Upper lobe of left lung (tissue), 4 donors: ENCODE results near the gene TFEB.

ENCODE experiments used
- POLR2A ChIP-seq, 4 donors: fragments of 450-650 bp; IDR thresholded peaks; one replicate each; pipeline ENCODE4 v1.5.1; 2016 to 2017; ENCODE audit warnings: antibody characterized with exemption in 4 of 4, mild to moderate bottlenecking in 2 of 4
- POLR2AphosphoS5 ChIP-seq, 2 donors: sonication (generic); formaldehyde crosslinking; IDR thresholded peaks; one replicate each; pipeline ENCODE4 v1.5.1; 2017; ENCODE audit warnings: antibody characterized with exemption in 2 of 2
- TF ChIP-seq, protein P1 (sequence below), 6 experiments: fragments of 450-650 bp in 4 of 6; fragments of 200-600 bp in 2 of 6; sonication (generic) in 2 of 6; IDR thresholded peaks; one replicate each; pipeline ENCODE4 v1.5.1; 2016 to 2019; ENCODE audit warnings: antibody characterized with exemption in 6 of 6

DNA sequence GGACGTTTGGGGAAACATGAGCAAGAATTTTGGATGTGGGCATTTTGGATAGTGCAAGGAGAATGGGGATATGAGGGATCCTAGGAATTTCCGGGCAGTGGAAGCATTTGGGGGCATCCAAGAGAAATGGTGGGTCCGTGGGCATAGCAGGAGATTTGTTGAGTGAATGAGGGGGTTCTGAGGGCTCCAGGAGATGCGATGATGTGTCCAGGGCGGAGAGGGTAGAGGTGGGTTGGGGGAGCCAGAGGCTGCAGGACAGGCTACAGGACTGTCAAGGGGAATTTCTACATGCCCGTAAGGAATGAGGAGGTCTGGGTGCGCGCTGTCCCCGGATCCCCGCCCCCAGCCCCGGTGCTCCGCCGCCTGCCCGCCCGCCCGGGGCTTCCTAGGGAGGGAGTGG is 43.9 kb upstream of the TFEB start:
- TF ChIP-seq POLR2A (IDR thresholded peaks at IDR 0.05) = no peak
- no peak for TF ChIP-seq POLR2AphosphoS5 (IDR thresholded peaks at IDR 0.05)
- TF ChIP-seq, protein P1, sequence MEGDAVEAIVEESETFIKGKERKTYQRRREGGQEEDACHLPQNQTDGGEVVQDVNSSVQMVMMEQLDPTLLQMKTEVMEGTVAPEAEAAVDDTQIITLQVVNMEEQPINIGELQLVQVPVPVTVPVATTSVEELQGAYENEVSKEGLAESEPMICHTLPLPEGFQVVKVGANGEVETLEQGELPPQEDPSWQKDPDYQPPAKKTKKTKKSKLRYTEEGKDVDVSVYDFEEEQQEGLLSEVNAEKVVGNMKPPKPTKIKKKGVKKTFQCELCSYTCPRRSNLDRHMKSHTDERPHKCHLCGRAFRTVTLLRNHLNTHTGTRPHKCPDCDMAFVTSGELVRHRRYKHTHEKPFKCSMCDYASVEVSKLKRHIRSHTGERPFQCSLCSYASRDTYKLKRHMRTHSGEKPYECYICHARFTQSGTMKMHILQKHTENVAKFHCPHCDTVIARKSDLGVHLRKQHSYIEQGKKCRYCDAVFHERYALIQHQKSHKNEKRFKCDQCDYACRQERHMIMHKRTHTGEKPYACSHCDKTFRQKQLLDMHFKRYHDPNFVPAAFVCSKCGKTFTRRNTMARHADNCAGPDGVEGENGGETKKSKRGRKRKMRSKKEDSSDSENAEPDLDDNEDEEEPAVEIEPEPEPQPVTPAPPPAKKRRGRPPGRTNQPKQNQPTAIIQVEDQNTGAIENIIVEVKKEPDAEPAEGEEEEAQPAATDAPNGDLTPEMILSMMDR (IDR thresholded peaks at IDR 0.05) = no peak
